Fibroblast of villous mesenchyme (primary cell): ENCODE data around the gene NAV3. TPM values are rescaled to one million over a fixed set of nuclear protein-coding genes. Genes with fewer than 3 reads are reported as not detected.

Experiments used
- DNase-seq: peaks from one replicate; pipeline ENCODE4 v3.0.0-alpha.2; 2010; ENCODE audit warnings: low read depth
- H3K4me3 ChIP-seq: 2 replicates; pipeline ENCODE4 v1.5.1; 2011; ENCODE audit warnings: low read depth, mild to moderate bottlenecking, low read length
- total RNA-seq: library from RNA; depleted of rRNA; stranded (reverse); fragments of >200 nt; gene quantifications from 2 replicates; pipeline ENCODE4 v1.2.3, GENCODE V29; 2012
- TF ChIP-seq, protein P1 (sequence below): IDR thresholded peaks from 2 replicates; pipeline ENCODE4 v1.5.1; 2012; ENCODE audit warnings: low read depth, mild to moderate bottlenecking, low read length; ENCODE audit not compliant: insufficient read depth

The NAV3 gene
- total RNA-seq, 1 donor, result 206 TPM

DNA sequence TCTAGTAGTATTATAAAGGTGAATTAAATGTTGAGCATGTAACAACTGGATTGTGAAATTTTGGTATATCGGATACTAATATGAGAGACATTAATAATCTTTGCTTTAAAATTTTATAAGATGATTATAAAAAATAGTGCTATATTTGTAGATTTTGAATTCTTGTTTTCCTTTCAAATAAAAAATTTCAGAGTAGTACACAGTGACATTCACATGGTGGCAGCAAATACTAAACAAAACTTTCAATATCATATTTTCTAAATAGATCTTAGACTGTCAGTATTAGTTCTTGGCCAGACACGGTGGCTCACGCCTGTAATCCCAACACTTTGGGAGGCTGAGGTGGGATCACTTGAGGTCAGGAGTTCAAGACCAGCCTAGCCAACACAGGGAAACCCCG lies 166.0 kb downstream of the NAV3 start:
- TF ChIP-seq, protein P1, sequence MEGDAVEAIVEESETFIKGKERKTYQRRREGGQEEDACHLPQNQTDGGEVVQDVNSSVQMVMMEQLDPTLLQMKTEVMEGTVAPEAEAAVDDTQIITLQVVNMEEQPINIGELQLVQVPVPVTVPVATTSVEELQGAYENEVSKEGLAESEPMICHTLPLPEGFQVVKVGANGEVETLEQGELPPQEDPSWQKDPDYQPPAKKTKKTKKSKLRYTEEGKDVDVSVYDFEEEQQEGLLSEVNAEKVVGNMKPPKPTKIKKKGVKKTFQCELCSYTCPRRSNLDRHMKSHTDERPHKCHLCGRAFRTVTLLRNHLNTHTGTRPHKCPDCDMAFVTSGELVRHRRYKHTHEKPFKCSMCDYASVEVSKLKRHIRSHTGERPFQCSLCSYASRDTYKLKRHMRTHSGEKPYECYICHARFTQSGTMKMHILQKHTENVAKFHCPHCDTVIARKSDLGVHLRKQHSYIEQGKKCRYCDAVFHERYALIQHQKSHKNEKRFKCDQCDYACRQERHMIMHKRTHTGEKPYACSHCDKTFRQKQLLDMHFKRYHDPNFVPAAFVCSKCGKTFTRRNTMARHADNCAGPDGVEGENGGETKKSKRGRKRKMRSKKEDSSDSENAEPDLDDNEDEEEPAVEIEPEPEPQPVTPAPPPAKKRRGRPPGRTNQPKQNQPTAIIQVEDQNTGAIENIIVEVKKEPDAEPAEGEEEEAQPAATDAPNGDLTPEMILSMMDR, result no peak
- DNase-seq, result no peak
- H3K4me3 ChIP-seq, result no peak overlapping the region

- DNase-seq, result no peak
- H3K4me3 ChIP-seq, result no peak overlapping the region
- TF ChIP-seq, protein P1, result no peak
Observed at GRCh38 chr12:77998236-77998786, 167.6 kb downstream of the NAV3 start.

GRCh38 chr12:77999074-77999715 lies 168.5 kb downstream of the NAV3 start:
- TF ChIP-seq, protein P1, result no peak
- H3K4me3 ChIP-seq, result no peak overlapping the region
- DNase-seq, result no peak

DNA sequence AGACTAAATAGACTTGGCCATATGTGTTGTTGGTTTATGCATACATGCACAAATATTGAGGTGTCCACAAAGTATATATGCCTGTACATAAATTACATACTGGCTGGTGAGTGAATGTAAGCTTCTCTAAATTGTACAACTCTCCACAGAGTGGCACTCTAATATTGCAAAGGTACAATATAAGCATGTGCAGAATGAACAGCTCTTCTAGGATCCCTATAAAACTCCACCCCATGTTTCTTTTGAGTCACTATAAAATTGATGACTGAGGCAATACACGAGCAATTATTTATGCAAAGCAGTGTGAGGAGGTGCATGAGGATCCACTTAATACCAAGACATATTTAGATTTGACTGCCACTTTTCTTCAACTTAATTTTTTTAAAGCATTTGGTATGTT lies 172.2 kb downstream of the NAV3 start:
- peak; percentile 22 for DNase-seq
- TF ChIP-seq, protein P1, result no peak

GRCh38 chr12:78004249-78005093 lies 173.8 kb downstream of the NAV3 start:
- TF ChIP-seq, protein P1, result no peak
- no peak for DNase-seq
- no peak overlapping the region for H3K4me3 ChIP-seq

More for the DNA sequence above, 172.2 kb downstream of the NAV3 start:
- H3K4me3 ChIP-seq, result no peak overlapping the region

DNA sequence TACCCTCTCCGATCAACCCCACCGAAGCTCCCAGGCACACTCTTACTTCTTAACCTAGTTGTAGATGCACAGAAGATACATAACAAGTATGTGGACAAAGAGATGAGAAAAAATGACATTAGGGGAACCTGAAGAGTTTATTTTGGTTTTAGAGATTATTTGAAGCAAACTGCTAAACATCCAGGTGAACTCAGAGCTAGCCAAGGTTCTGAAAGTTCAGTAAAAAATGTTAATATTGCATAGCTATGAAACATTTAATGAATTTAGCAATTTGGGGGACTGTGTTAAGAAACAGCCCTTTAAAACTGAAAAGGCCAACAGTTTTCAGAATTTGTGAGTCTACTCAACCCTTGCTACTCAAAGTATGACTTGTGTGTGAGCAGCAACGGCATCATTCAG lies 174.4 kb downstream of the NAV3 start:
- H3K4me3 ChIP-seq, result no peak overlapping the region
- no peak for DNase-seq
- TF ChIP-seq, protein P1, result no peak
